GM18520 (cell line): ENCODE measurements around the gene NLN.
"Not testable (repeated sequence)": the region's sequence is repeated elsewhere in the genome, so short reads cannot be mapped to it uniquely, and the experiment has no call there.

Experiments
- ATAC-seq: cut with Tn5 transposase; IDR thresholded peaks from one replicate; pipeline ENCODE4 v1.9.1; 2021; ENCODE audit not compliant: unreplicated experiment

The NLN gene

GRCh38 chr5:65828022-65828896, 106.3 kb downstream of the NLN start:
- no peak for ATAC-seq

- no peak for ATAC-seq
These were observed 108.9 kb downstream of the NLN start for GRCh38 chr5:65830856-65831255.

DNA sequence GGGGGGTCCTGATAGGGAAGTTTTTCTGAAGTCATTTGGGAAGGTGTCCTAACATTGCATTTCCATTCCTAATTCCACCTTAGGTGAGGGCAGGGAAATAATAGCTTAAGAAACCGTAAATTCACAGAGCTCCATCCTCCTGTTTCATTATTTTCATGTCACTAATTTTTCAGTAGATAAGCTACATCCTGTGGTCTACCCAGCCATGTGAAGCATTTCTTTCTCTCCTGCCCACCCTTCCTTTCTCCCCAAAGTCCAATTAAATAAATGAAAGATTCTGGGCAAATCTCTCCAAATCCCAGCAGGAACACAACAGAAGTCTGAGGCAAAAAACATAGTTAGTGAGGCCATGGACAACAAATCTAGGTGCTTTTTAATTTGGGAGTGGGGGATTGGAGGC, 109.3 kb downstream of the NLN start:
- no peak for ATAC-seq

DNA sequence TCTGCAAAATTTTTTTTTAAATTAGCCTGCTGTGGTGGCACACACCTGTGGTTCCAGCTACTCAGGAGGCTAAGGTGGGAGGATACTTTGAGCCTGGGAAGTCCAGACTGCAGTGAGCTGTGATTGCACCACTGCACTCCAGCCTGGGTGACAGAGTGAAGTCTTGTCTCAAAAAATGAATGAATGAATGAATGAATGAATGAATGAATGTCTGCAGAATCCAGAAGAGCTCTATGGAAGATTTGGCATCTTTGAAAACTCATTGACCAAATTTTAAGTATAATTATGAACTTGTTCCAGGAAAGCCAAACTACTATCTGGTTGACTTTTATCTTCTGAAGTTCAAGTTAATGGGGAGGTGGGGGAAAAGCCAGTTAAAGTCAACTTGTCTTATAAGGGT, 110.1 kb downstream of the NLN start:
- ATAC-seq: no peak

DNA sequence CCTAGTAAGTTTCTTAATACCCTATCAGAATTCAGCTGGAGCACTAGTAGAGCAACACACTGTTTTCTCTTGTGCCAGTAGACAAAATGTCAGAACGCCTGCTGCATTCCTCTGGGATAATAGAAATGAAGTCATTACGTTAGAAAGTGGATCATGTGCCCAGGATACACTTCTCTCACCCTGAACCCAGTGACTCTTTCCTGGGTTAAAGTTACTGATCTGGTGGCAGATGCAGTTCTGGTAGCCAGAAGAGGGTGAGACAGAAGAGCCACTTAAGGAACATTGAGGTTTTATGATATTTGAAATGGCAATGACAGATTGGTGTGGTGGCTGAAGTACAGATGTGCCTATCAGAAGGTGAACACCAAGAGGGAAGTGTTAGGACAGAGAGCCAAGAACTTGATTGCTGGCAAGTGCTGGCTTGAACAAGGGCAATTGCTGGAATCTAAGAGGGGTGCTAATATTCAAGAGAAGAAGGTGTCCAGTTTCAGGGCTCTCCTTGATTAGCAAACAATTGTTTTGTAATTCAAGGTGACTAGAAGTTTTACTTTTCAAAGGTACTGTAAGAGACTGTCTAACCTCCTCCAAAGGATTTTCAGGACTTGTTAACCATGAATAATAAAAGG, 110.7 kb downstream of the NLN start:
- ATAC-seq: no peak

GRCh38 chr5:65833780-65834179, 111.8 kb downstream of the NLN start:
- no peak for ATAC-seq

- ATAC-seq: no peak
These were observed 112.3 kb downstream of the NLN start for GRCh38 chr5:65834306-65834705.

- no peak for ATAC-seq
These were observed 113.2 kb downstream of the NLN start for GRCh38 chr5:65835191-65835590.

GRCh38 chr5:65837139-65837538, 115.1 kb downstream of the NLN start:
- no peak for ATAC-seq

DNA sequence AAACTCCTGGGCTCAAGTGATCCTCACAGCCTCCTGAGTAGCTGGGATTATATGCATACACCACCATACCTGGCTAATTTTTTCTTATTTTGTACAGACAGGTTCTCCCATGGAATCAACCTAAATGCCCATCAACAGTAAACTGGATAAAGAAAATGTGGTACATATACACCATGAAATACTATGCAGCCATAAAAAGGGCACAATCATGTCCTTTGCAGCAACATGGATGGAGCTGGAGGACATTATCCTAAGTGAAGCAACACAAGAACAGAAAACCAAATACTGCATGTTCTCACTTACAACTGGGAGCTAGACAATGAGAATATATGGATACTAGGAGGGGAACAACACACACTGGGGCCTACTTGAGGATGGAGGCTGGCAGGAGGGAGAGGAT, 117.2 kb downstream of the NLN start:
- not testable (repeated sequence) for ATAC-seq

DNA sequence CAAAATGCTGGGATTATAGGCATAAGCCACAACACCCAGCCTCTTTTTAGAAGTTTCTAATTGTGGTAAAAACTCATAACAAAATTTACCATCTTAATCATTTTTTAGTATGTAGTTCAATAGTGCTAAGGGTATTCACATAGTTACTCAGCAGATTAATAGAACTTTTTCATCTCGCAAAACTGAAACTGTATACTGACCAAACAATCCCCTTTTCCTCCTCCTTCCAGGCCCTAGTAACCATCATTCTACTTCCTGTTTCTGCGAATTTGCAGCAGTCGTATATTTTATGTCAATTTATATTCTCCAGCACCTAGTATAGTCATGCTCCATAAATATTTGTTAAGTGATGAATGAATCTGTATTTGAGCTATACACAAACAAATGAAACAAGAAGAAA, 118.1 kb downstream of the NLN start:
- ATAC-seq: no peak

GRCh38 chr5:65844763-65845162, 122.8 kb downstream of the NLN start:
- not testable (repeated sequence) for ATAC-seq

DNA sequence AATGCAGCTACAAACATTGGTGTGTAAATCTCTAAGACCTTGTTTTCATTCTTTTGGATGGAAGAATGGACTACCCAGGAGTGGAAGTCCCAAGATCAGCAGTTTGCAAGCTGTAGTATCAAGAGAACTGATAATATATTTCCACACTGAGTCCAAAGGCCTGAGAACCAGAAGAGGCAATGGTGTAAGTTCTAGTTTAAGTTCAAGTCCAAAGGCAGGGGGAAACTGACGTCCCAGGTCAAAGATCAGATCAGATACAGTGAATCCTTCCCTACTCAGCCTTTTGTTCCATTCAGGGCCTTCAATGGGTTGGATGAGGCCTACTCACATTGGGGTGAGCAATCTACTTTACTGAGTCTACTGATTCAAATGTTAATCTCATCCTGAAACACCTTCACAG, 124.1 kb downstream of the NLN start:
- no peak for ATAC-seq

GRCh38 chr5:65847019-65847418, 125.0 kb downstream of the NLN start:
- ATAC-seq: not testable (repeated sequence)

DNA sequence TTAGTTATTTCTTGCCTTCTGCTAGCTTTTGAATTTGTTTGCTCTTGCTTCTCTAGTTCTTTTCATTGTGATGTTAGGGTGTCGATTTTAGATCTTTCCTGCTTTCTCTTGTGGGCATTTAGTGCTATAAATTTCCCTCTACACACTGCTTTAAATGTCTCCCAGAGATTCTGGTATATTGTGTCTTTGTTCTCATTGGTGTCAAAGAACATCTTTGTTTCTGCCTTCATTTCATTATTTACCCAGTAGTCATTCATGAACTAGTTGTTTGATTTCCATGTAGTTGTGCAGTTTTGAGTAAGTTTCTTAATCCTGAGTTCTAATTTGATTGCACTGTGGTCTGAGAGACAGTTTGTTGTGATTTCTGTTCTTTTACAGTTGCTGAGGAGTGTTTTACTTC, 127.9 kb downstream of the NLN start:
- ATAC-seq: not testable (repeated sequence)

DNA sequence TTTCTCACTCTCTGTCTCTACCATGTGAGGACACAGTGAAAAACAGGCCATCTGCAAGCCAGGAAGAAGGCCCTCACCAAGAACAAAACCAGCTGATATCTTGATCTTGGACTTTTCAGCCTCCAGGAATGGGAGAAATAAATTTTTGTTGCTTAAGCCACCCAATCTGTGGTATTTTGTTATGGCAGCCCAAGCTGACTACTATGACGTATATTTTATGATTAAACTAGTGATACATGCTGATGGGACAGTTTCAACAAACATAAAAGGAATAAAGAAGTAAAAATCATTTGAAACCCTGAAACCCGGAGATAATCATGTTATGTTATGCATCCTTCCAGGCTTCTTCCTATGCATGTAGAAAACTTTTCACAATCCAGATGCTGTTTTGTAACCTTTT, 132.9 kb downstream of the NLN start:
- ATAC-seq: no peak

DNA sequence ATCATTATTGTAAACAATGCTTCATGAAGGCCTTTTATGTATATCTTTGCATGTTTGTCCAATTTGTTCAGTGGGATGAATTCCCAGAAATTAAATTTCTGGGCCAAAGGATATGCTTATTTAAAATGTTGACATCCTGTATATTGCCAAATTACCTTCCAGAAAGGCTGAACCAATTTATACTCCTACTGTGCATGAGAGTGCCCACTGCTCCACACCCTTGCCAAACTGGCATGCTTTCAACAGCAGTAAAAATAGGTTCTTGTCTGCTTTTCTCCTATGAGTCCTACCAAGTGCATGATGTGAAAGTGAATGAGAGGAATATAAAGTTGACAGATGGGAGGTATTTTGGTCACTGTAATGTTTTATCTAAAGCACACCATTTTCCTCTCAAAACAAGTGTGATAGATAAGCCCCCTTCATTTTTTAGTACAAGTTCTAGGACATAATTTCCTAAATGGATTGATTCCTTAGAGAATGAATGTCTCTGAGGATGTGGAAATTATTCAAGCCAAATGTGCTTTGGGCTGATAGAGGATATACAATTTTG, 133.8 kb downstream of the NLN start:
- no peak for ATAC-seq

DNA sequence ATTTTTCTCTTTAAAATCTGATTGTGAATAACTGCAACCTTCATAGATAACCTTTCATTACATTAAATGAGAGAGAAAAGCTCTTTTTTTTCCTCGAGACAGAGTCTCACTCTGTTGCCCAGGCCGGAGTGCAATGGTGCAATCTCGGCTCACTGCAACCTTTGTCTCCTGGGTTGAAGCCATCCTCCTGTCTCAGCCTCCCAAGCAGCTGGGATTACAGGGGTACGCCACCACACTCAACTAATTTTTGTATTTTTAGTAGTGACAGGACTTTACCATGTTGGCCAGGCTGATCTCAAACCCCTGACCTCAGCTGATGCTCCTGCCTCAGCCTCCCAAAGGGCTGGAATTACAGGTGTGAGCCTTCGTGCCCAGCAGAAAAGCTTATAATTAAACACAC, 134.5 kb downstream of the NLN start:
- no peak for ATAC-seq

DNA sequence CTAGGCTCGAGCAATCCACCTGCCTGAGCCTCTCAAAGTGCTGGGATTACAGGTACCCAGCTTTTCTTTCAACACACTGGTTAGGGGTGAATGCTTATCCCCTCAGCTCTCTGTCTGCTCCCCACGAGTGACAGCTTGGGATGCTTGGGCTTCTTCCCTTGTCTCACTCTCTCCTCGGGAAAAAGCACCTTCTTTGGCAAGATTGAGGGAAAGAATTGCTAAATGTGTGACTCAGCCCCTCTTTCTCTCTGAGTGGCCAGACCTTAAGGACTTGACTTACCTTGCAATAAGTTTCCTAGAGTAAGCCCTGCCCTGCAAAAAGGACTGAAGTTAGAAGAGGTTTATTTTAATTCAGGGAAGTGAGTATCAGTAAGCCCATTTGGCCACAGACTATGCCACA, 136.3 kb downstream of the NLN start:
- ATAC-seq: no peak

DNA sequence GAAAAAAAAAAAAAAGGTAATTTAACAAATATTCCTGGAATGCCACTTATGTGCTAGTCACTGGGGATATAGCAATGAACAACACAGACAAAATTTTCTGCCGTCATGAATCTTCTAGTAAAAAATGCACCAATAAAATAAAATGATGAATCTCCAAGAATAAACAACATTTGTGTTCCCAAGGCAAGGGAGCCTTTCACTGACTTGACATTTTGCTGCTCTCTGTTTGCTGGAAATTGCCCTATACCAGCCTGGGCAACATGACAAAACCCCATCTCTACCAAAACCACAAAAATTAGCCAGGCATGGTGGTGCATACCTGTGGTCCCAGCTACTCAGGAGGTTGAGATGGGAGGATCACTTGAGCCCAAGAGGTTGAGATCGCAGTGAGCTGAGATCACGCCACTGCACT, 139.8 kb downstream of the NLN start:
- ATAC-seq: no peak

DNA sequence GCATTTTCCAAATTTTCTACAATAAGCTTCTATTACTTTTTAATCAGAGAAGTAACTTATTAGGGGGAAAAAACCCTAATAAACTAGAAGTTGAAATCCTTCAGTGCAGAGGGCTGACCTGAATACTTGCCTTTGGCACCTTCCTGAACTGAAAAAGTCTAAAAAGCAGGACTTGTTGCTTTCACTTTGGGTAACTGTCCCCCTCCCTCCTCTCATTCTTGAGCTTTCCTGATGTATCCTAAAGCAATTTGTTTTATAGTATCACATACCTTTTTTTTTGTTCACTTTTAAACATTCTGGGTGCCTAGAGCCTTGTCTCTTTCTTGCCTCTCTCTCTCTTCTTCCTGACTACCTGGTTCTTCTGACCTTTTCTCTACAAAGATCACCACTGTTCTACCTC, 140.4 kb downstream of the NLN start:
- no peak for ATAC-seq

- no peak for ATAC-seq
These were observed 141.7 kb downstream of the NLN start for GRCh38 chr5:65863747-65864146.
